Dermis microvascular lymphatic vessel endothelial cell (primary cell): Measurements from ENCODE around the gene OR2T27. TPM values are rescaled to one million over a fixed set of nuclear protein-coding genes. Genes with fewer than 3 reads are reported as not detected.
"Not testable (repeated sequence)": the region's sequence is repeated elsewhere in the genome, so short reads cannot be mapped to it uniquely, and the experiment has no call there.

Source experiments
- DNase-seq, 2 donors: peaks; one replicate each; pipeline versions ENCODE4 v3.0.0 to v3.0.0-alpha.2; 2010; ENCODE audit warnings: low read depth in 2 of 2
- total RNA-seq: library from RNA; depleted of rRNA; stranded (reverse); fragments of >200 nt; gene quantifications from 2 replicates; pipeline ENCODE4 v1.2.1, GENCODE V29; 2014

OR2T27 gene
- not detected in 2 replicates for total RNA-seq

- not testable (repeated sequence) for DNase-seq
Measured at GRCh38 chr1:248655354-248655753, at the start of gene OR2T27. TSS of gene OR2T27 (minus strand) at chr1:248655528. CDS start at chr1:248650884, 4,644 bp downstream.

GRCh38 chr1:248704606-248705005 is 49.3 kb upstream of the OR2T27 start:
- no peak for DNase-seq

- no peak for DNase-seq
Measured at GRCh38 chr1:248703674-248704073, 48.3 kb upstream of the OR2T27 start.

- DNase-seq = no peak
Measured at GRCh38 chr1:248702714-248703113, 47.4 kb upstream of the OR2T27 start, which contains the start of gene OR14I1. TSS of gene OR14I1 (minus strand) at chr1:248702766.

- no peak for DNase-seq
Measured at GRCh38 chr1:248699099-248699498, 43.8 kb upstream of the OR2T27 start.

- no peak for DNase-seq
Measured at GRCh38 chr1:248697907-248698306, 42.6 kb upstream of the OR2T27 start.

- no peak for DNase-seq
Measured at GRCh38 chr1:248696774-248697173, 41.4 kb upstream of the OR2T27 start.

GRCh38 chr1:248696261-248696660 is 40.9 kb upstream of the OR2T27 start:
- DNase-seq = no peak

GRCh38 chr1:248695451-248696132 is 40.3 kb upstream of the OR2T27 start:
- DNase-seq = no peak

- DNase-seq = no peak
Measured at GRCh38 chr1:248691567-248692155, 36.3 kb upstream of the OR2T27 start.

GRCh38 chr1:248688527-248689298 is 33.4 kb upstream of the OR2T27 start:
- no peak for DNase-seq

- no peak for DNase-seq
Measured at GRCh38 chr1:248686815-248687214, 31.5 kb upstream of the OR2T27 start.

- no peak for DNase-seq
Measured at GRCh38 chr1:248681651-248682050, 26.3 kb upstream of the OR2T27 start.

GRCh38 chr1:248670003-248670402 is 14.7 kb upstream of the OR2T27 start:
- no peak for DNase-seq

GRCh38 chr1:248663453-248664328 is 8.4 kb upstream of the OR2T27 start:
- not testable (repeated sequence) for DNase-seq

GRCh38 chr1:248656797-248657196 is 1.5 kb upstream of the OR2T27 start:
- not testable (repeated sequence) for DNase-seq

- DNase-seq = not testable (repeated sequence)
Measured at GRCh38 chr1:248648770-248649536, 6.4 kb downstream of the OR2T27 start.

GRCh38 chr1:248645178-248645577 is 10.2 kb downstream of the OR2T27 start, which contains the start of gene OR2T35:
TSS of gene OR2T35 (minus strand) at chr1:248645278. CDS start at chr1:248639258, 6,020 bp downstream.
- DNase-seq = not testable (repeated sequence)

GRCh38 chr1:248642971-248643651 is 12.2 kb downstream of the OR2T27 start:
- DNase-seq = not testable (repeated sequence)

GRCh38 chr1:248641583-248641982 is 13.7 kb downstream of the OR2T27 start:
- not testable (repeated sequence) for DNase-seq
